GM12801 (cell line): Measurements from ENCODE around the gene VSTM2L.

Experiments used
- CTCF ChIP-seq: IDR thresholded peaks from one replicate; pipeline ENCODE4 v1.5.1; 2011; ENCODE audit warnings: control low read depth; ENCODE audit not compliant: insufficient read length; ENCODE audit errors: extremely low read depth

Gene VSTM2L

GRCh38 chr20:37994512-37994911 lies 91.6 kb downstream of the VSTM2L start:
- TF ChIP-seq CTCF, result no peak
